Measurements from ENCODE around the gene DIPK2B. TPM values are rescaled to one million over a fixed set of nuclear protein-coding genes. Genes with fewer than 3 reads are reported as not detected.

DIPK2B gene, protein sequence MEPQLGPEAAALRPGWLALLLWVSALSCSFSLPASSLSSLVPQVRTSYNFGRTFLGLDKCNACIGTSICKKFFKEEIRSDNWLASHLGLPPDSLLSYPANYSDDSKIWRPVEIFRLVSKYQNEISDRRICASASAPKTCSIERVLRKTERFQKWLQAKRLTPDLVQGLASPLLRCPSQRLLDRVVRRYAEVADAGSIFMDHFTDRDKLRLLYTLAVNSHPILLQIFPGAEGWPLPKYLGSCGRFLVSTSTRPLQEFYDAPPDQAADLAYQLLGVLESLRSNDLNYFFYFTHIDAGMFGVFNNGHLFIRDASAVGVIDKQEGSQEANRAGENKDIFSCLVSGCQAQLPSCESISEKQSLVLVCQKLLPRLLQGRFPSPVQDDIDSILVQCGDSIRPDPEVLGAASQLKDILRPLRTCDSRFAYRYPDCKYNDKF
- 10 to 100 TPM in 1 of 4 donors, 1 to 10 TPM in 3; 8.3 to 10.1 (median 9.7) TPM for polyA plus RNA-seq (ENCODE audit: insufficient read length in 4 of 4)

GRCh38 chrX:45200741-45201234 lies at the start of gene DIPK2B:
DIPK2B (minus strand) TSS chrX:45200876; CDS start chrX:45200826, 50 bp downstream.
- no peak for DNase-seq (ENCODE audit: low read depth in 4 of 4, low spot score in 2 of 4)

GRCh38 chrX:45240301-45240700 lies 39.6 kb upstream of the DIPK2B start:
- no peak for DNase-seq (ENCODE audit: low read depth in 4 of 4, low spot score in 2 of 4)

- no peak for DNase-seq (ENCODE audit: low read depth in 4 of 4, low spot score in 2 of 4)
These were observed 37.8 kb upstream of the DIPK2B start for GRCh38 chrX:45238489-45238888.

- DNase-seq (ENCODE audit: low read depth in 4 of 4, low spot score in 2 of 4): no peak
These were observed 32.9 kb upstream of the DIPK2B start for GRCh38 chrX:45233531-45233930.

DNA sequence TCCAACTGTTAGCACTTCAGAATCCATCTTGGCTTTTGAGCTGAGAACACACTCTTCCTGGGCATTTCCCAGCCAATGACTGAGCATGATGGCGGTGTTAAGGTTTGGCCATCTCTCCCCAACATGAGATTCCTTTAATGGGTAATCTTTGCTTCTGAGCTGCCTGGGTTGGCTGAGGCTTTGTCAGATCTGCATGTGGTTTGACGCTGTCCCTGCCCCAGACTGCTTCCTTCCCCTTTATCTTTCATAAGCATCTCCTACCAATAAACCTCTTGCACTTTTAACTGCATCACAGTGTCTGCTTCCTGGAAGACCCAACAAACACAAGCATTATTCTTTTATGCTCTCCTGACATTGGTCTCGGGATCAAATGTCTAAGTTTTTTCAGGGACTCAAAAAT lies 31.5 kb upstream of the DIPK2B start:
- DNase-seq (ENCODE audit: low read depth in 4 of 4, low spot score in 2 of 4): no peak

DNA sequence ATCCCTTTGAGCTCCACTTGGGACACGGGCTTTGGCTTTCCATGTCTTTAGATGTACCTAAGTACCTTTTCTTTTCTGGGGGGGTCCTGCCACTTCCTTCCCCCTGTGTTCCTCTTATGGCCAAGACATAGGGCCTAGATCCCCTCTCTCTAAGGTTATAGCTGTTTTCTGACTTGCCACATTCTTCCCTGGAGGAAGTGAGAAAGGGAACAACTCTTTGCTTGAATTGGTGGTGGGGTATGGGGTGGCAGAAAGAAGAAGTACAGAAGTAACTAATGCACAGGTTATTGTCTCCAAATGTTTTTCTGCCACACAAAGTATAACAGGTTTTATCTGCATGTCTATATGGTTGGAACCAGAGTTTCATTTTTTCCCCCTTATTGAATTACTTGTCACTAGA lies 29.7 kb upstream of the DIPK2B start:
- DNase-seq (ENCODE audit: low read depth in 4 of 4, low spot score in 2 of 4): no peak

DNA sequence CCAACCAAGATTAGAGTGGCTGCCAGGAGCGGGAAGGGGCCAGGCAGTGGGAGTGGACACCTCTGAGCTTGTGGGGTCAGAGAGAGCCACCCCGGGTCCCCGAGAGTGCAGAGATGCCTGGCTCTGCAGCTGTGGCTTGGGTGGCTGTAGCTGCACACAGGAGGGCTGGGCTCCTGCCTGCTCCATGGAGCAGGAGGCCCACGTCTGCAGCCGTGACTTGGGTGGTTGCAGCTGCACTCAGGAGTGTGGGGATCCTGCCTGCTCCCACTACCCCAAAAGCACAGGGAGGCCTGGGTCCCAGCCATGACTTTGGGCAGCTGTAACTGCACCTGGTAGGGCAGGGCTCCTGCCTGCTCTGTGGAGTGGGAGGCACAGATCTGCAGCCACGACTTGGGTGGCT lies 28.7 kb upstream of the DIPK2B start:
- DNase-seq (ENCODE audit: low read depth in 4 of 4, low spot score in 2 of 4): no peak

DNA sequence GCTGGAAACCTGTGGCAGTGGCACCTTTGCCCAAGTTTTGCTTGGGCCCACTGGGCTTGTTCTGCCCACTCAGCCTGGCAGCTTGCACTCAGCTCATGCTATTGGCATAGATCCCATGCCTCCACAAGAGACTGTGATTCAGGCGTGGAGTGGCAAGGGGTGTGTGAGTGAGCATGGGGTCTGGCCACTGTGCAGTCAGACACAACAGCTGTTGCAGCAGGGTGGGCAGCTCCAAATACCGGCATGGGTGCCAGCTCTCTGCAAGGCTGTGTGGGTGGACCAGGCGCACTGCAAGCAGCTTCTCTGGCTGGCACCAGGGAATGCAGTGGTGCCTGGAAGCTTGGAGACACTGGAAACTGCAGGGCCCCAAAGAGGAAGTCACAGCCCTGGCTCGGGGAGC lies 27.4 kb upstream of the DIPK2B start:
- no peak for DNase-seq (ENCODE audit: low read depth in 4 of 4, low spot score in 2 of 4)

- no peak for DNase-seq (ENCODE audit: low read depth in 4 of 4, low spot score in 2 of 4)
These were observed 7.6 kb upstream of the DIPK2B start for GRCh38 chrX:45208121-45208856.

DNA sequence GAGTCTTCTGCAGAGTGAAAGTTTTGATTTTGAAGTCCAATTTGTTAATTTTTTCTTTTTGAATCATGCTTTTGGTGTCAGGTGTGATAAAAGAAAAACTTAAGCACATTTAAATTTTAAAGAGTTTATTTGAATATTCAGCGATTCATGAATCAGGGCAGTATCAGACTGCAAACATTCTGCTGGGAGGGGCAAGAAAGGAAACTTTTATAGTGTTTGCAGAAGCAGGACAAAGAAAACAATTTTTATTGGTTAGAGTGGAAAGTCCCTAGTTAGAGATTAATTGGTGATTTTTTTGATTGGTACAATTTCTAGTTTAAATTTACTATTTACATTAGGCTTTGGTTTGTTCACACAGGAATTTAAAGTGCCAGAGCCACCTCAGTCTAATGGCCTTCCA lies 1.5 kb upstream of the DIPK2B start:
- no peak for DNase-seq (ENCODE audit: low read depth in 4 of 4, low spot score in 2 of 4)

DNA sequence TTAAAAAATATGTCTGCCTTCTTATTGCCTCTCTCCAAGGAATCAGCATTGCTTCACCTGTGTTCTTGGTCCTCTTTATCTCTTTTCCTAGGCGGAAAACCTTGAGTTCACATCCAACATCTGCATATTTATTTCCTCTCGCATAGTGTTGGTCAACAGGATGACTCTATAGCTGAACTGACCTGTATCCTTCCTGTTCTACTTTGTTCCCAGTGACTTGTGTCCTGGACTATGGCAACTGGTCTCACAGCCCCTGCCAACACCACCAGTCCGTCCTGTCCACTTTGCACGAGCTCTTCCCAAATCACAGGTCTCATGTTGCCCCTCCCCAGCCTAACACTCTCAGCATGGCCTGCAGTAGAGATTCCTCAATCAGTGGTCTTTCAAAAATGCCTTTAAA lies 2.0 kb downstream of the DIPK2B start:
- DNase-seq (ENCODE audit: low read depth in 4 of 4, low spot score in 2 of 4): no peak

DNA sequence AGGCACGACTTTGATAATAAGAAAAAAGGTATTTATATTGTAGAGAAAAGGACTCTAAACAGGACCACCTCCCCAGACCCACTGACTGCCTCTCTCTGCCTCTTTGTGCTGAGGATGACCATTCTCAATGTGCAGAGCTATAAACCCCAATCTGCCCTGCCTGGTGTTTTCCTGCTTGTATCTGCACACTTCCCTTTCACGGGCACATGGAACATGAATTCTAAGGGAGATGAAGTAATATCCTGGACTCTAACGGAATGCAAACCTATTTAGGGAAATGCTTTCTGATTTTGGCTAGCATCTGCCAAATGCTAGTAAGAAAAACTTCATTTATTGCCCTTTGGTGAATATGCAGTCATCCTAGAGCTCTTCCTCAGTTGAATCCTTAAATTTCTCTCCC lies 2.4 kb downstream of the DIPK2B start:
- no peak for DNase-seq (ENCODE audit: low read depth in 4 of 4, low spot score in 2 of 4)

GRCh38 chrX:45196701-45197100 lies 4.0 kb downstream of the DIPK2B start:
- no peak for DNase-seq (ENCODE audit: low read depth in 4 of 4, low spot score in 2 of 4)

DNA sequence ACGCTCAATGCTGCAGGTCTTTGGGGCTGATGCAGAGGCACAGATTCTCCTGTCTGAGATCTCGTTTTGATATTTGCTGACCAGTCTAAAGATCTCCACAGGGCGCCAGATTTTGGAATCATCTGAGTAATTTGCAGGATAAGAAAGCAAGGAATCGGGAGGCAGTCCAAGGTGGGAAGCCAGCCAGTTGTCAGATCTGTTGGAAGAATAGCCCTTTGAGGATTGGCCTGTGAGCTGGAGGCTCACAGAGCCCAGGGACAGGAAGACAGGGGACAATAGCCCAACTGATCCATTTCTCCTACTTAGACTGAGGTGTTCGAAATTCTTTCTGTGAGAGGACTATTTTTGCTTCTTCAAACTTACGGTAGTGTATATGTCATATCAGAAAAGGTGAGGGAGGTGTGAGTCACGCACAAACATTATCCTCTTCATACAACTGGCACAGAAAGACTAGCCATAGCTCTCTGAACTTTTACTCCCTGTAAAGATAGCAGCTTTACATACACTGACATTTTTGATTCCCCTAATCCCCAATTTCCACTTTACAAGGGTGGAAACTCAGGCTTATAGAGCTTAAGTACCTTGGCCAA lies 8.8 kb downstream of the DIPK2B start:
- DNase-seq (ENCODE audit: low read depth in 4 of 4, low spot score in 2 of 4): no peak

GRCh38 chrX:45191383-45191782 lies 9.3 kb downstream of the DIPK2B start:
- no peak for DNase-seq (ENCODE audit: low read depth in 4 of 4, low spot score in 2 of 4)

GRCh38 chrX:45187731-45188130 lies 12.9 kb downstream of the DIPK2B start:
- DNase-seq (ENCODE audit: low read depth in 4 of 4, low spot score in 2 of 4): no peak

GRCh38 chrX:45186643-45187026 lies 14.0 kb downstream of the DIPK2B start:
- no peak for DNase-seq (ENCODE audit: low read depth in 4 of 4, low spot score in 2 of 4)

GRCh38 chrX:45184211-45184610 lies 16.5 kb downstream of the DIPK2B start:
- DNase-seq (ENCODE audit: low read depth in 4 of 4, low spot score in 2 of 4): no peak

DNA sequence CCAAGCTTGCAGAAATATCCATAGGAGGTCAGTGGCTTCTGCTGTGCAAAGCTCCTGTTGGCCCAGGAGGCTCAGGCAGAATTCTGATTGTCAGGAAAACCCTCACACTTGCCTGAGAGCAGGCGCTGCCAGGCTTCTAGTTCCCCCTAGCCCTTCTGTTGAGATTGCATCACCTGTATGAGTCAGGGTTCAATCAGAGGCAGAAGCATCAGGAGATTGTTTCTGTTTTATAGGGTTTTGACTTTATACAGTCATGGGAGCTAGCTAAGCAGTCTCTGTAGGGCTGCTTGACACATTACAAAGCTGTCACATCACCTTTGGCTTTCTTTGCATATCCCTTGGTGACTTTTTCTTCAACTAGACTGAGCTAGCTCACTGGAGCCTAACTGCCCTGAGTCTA lies 27.8 kb downstream of the DIPK2B start:
- DNase-seq (ENCODE audit: low read depth in 4 of 4, low spot score in 2 of 4): no peak

DNA sequence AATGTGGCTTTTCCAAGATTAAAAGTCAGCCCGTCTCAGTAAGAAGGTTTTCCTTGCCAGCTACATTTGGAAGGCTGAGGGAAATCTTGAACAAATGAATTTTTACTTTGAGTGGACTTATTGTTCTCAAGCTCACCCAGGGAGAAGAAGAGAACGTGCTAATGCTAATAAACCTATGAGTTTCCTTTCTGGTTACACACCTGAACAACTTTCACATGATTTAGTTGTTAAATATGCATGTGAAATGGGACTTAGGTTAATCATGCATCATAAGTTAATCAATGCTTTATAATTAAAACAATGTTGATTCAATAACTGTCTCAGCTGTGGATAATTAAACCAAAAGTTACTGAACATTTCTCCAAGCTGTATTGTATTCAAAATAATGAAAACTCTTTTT lies 33.9 kb downstream of the DIPK2B start:
- DNase-seq (ENCODE audit: low read depth in 4 of 4, low spot score in 2 of 4): no peak

DNA sequence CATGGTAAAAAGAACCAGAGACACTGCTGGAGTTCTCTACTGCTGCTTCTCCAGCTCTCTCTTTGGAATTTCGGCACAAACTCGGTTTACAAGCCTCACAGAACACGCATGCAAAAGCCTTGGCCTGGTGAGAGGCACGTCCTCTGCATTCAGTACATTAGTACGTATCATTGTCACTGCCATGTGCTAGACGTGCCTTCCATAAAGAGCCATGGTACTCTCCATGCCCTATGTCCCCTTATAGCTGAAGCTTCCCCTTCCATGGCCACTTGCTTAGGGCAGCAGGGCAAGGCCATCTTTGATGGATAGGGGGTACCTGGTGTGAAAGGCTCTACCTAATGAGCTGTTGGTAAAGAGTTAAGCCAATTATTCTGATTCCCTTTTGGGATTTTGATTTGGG lies 35.0 kb downstream of the DIPK2B start:
- no peak for DNase-seq (ENCODE audit: low read depth in 4 of 4, low spot score in 2 of 4)

Measured in left renal cortex interstitium (tissue), 4 donors.